Inferior parietal cortex (tissue), 1 donor: ENCODE measurements around the gene FAM53C.
"Not testable (repeated sequence)": the region's sequence is repeated elsewhere in the genome, so short reads cannot be mapped to it uniquely, and the experiment has no call there.

Experiments used
- DNase-seq: peaks from one replicate; pipeline ENCODE4 v3.0.0-alpha.2; 2016; ENCODE audit errors: extremely low spot score

The FAM53C gene

GRCh38 chr5:138351056-138351455, 13.0 kb downstream of the FAM53C start:
- no peak for DNase-seq

- no peak for DNase-seq
Measured at GRCh38 chr5:138351517-138351916, 13.5 kb downstream of the FAM53C start.

GRCh38 chr5:138352071-138352721, 14.1 kb downstream of the FAM53C start, which contains the start of gene KDM3B:
Gene KDM3B, plus strand, starts transcription at chr5:138352685. Its CDS starts 111 bp downstream, at chr5:138352796.
- DNase-seq, result peak; percentile 67

GRCh38 chr5:138352722-138353559, 14.9 kb downstream of the FAM53C start:
- no peak for DNase-seq

- peak; percentile 60 for DNase-seq
Measured at GRCh38 chr5:138353560-138354080, 15.6 kb downstream of the FAM53C start.

- DNase-seq, result no peak
Measured at GRCh38 chr5:138354387-138354786, 16.3 kb downstream of the FAM53C start.

- DNase-seq, result peak; percentile 73
Measured at GRCh38 chr5:138354926-138355378, 16.9 kb downstream of the FAM53C start.

- no peak for DNase-seq
Measured at GRCh38 chr5:138359621-138360020, 21.6 kb downstream of the FAM53C start.

GRCh38 chr5:138360941-138361452, 22.9 kb downstream of the FAM53C start:
- DNase-seq, result no peak

- DNase-seq, result no peak
Measured at GRCh38 chr5:138364576-138364975, 26.5 kb downstream of the FAM53C start.

GRCh38 chr5:138366632-138367382, 28.7 kb downstream of the FAM53C start:
- DNase-seq, result no peak

- no peak for DNase-seq
Measured at GRCh38 chr5:138369261-138369660, 31.2 kb downstream of the FAM53C start.

GRCh38 chr5:138369706-138370105, 31.6 kb downstream of the FAM53C start:
- DNase-seq, result no peak

GRCh38 chr5:138370537-138370936, 32.5 kb downstream of the FAM53C start:
- DNase-seq, result no peak

- no peak for DNase-seq
Measured at GRCh38 chr5:138371454-138371853, 33.4 kb downstream of the FAM53C start.

- no peak for DNase-seq
Measured at GRCh38 chr5:138372225-138372624, 34.2 kb downstream of the FAM53C start.

GRCh38 chr5:138372653-138373052, 34.6 kb downstream of the FAM53C start:
- DNase-seq, result no peak

- no peak for DNase-seq
Measured at GRCh38 chr5:138382347-138382746, 44.3 kb downstream of the FAM53C start.

- no peak for DNase-seq
Measured at GRCh38 chr5:138385660-138386059, 47.6 kb downstream of the FAM53C start.

GRCh38 chr5:138386290-138386689, 48.2 kb downstream of the FAM53C start:
- no peak for DNase-seq

- DNase-seq, result no peak
Measured at GRCh38 chr5:138389332-138389731, 51.3 kb downstream of the FAM53C start.

- DNase-seq, result not testable (repeated sequence)
Measured at GRCh38 chr5:138389911-138390310, 51.8 kb downstream of the FAM53C start.
